K562 treated with DMSO at 1 percent for 24 hours (cell line): ENCODE measurements around the gene EFEMP2. TPM values are rescaled to one million over a fixed set of nuclear protein-coding genes. Genes with fewer than 3 reads are reported as not detected.

Source experiments
- total RNA-seq: library from RNA; unstranded; fragments of 300-600 nt; gene quantifications from 2 replicates; pipeline ENCODE4 v1.2.3, GENCODE V29; 2022; ENCODE audit warnings: low read depth; ENCODE audit not compliant: insufficient read depth

The EFEMP2 gene
- 0.50 and 1.1 TPM in 2 replicates for total RNA-seq

GRCh38 chr11:65872586-65873317, at the start of gene EFEMP2:
EFEMP2 (minus strand) TSS chr11:65872800; CDS start chr11:65872354, 446 bp downstream.

GRCh38 chr11:65919141-65919572, 46.6 kb upstream of the EFEMP2 start, which contains the start of gene DRAP1:
DRAP1 (plus strand) TSS chr11:65919426; CDS start chr11:65919502, 76 bp downstream.

GRCh38 chr11:65918211-65919140, 45.9 kb upstream of the EFEMP2 start, which contains the start of gene C11orf68:
C11orf68 (minus strand) TSS chr11:65919062; CDS start chr11:65919031, 31 bp downstream.

GRCh38 chr11:65900125-65900898, 27.7 kb upstream of the EFEMP2 start, which contains the start of gene FOSL1:
FOSL1 (minus strand) TSS chr11:65900388; CDS start chr11:65900339, 49 bp downstream.

GRCh38 chr11:65890324-65891218, 18.0 kb upstream of the EFEMP2 start, which contains the start of gene CCDC85B:
CCDC85B (plus strand) TSS chr11:65890673; CDS start chr11:65890784, 111 bp downstream.

GRCh38 chr11:65888163-65888814, 15.7 kb upstream of the EFEMP2 start, which contains the start of gene FIBP:
FIBP (minus strand) TSS chr11:65888471; CDS start chr11:65888418, 53 bp downstream.

GRCh38 chr11:65879617-65880016, 7.0 kb upstream of the EFEMP2 start, which contains the start of gene CTSW:
CTSW (plus strand) TSS chr11:65879837; CDS start chr11:65879855, 18 bp downstream.

GRCh38 chr11:65860278-65861164, 12.1 kb downstream of the EFEMP2 start, which contains the start of gene MUS81:
MUS81 (plus strand) TSS chr11:65860433; CDS start chr11:65860754, 321 bp downstream.

GRCh38 chr11:65857853-65858680, 14.5 kb downstream of the EFEMP2 start, which contains the start of gene CFL1:
CFL1 (minus strand) TSS chr11:65858180; CDS start chr11:65858099, 81 bp downstream.

GRCh38 chr11:65833297-65834030, 39.1 kb downstream of the EFEMP2 start, which contains the start of gene SNX32:
SNX32 (plus strand) TSS chr11:65833963; CDS start chr11:65834066, 103 bp downstream.

Other genes starting within 250 kb of the EFEMP2 start
- 99.8 and 104 TPM in 2 replicates for gene SIPA1, start 234.7 kb downstream of the EFEMP2 start, total RNA-seq
- 76.3 and 79.5 TPM in 2 replicates for gene RELA, start 209.9 kb downstream of the EFEMP2 start, total RNA-seq
- gene KAT5, start 160.5 kb downstream of the EFEMP2 start, total RNA-seq: 50.5 and 58.6 TPM in 2 replicates
- gene RNASEH2C, start 152.0 kb downstream of the EFEMP2 start, total RNA-seq: 50.7 and 64.2 TPM in 2 replicates
- 43.7 and 44.6 TPM in 2 replicates for gene AP5B1, start 91.8 kb downstream of the EFEMP2 start, total RNA-seq
- not detected in 2 replicates for gene OVOL1, start 85.7 kb downstream of the EFEMP2 start, total RNA-seq
- not detected in 2 replicates for gene SNX32, start 38.8 kb downstream of the EFEMP2 start, total RNA-seq
- gene CFL1, start 14.6 kb downstream of the EFEMP2 start, total RNA-seq: 749 and 768 TPM in 2 replicates
- 72.4 and 88.2 TPM in 2 replicates for gene MUS81, start 12.4 kb downstream of the EFEMP2 start, total RNA-seq
- not detected in 2 replicates for gene CTSW, start 7.0 kb upstream of the EFEMP2 start, total RNA-seq
- gene FIBP, start 15.7 kb upstream of the EFEMP2 start, total RNA-seq: 68.1 and 94.2 TPM in 2 replicates
- gene CCDC85B, start 17.9 kb upstream of the EFEMP2 start, total RNA-seq: 76.5 and 77.6 TPM in 2 replicates
- 5.8 and 9.9 TPM in 2 replicates for gene FOSL1, start 27.6 kb upstream of the EFEMP2 start, total RNA-seq
- gene C11orf68, start 46.3 kb upstream of the EFEMP2 start, total RNA-seq: 62.0 and 63.2 TPM in 2 replicates
- 163 and 177 TPM in 2 replicates for gene DRAP1, start 46.6 kb upstream of the EFEMP2 start, total RNA-seq
- not detected in 2 replicates for gene TSGA10IP, start 72.7 kb upstream of the EFEMP2 start, total RNA-seq
- gene SART1, start 88.9 kb upstream of the EFEMP2 start, total RNA-seq: 78.9 and 80.3 TPM in 2 replicates
- gene EIF1AD, start 129.4 kb upstream of the EFEMP2 start, total RNA-seq: 37.4 and 39.1 TPM in 2 replicates
- gene BANF1, start 129.7 kb upstream of the EFEMP2 start, total RNA-seq: 187 and 191 TPM in 2 replicates
- not detected in 2 replicates for gene CST6, start 139.2 kb upstream of the EFEMP2 start, total RNA-seq
- 0.23 and 0.30 TPM in 2 replicates for gene CATSPER1, start 153.7 kb upstream of the EFEMP2 start, total RNA-seq
- gene GAL3ST3, start 176.4 kb upstream of the EFEMP2 start, total RNA-seq: not detected in 2 replicates
- 271 and 300 TPM in 2 replicates for gene SF3B2, start 179.6 kb upstream of the EFEMP2 start, total RNA-seq
- 35.1 and 39.1 TPM in 2 replicates for gene PACS1, start 197.5 kb upstream of the EFEMP2 start, total RNA-seq